Esophagus squamous epithelium (tissue), 4 donors: ENCODE measurements around the gene PLSCR2.

Source experiments
- POLR2A ChIP-seq, 4 donors: fragments of 450-650 bp; IDR thresholded peaks; one replicate each; pipeline ENCODE4 v1.6.1; 2017; ENCODE audit warnings: antibody characterized with exemption in 4 of 4, mild to moderate bottlenecking in 4 of 4, moderate library complexity in 3 of 4
- TF ChIP-seq, protein P1 (sequence below), 6 experiments: fragments of 450-650 bp in 4 of 6; fragments of 200-600 bp in 2 of 6; sonication (generic) in 2 of 6; IDR thresholded peaks; one replicate each; pipeline ENCODE4 v1.5.1; 2016 to 2019; ENCODE audit warnings: antibody characterized with exemption in 6 of 6, mild to moderate bottlenecking in 4 of 6, moderate library complexity in 4 of 6

GRCh38 chr3:146517684-146518435 is 48.5 kb upstream of the PLSCR2 start:
- TF ChIP-seq POLR2A (IDR thresholded peaks at IDR 0.05) = no peak
- TF ChIP-seq, protein P1, sequence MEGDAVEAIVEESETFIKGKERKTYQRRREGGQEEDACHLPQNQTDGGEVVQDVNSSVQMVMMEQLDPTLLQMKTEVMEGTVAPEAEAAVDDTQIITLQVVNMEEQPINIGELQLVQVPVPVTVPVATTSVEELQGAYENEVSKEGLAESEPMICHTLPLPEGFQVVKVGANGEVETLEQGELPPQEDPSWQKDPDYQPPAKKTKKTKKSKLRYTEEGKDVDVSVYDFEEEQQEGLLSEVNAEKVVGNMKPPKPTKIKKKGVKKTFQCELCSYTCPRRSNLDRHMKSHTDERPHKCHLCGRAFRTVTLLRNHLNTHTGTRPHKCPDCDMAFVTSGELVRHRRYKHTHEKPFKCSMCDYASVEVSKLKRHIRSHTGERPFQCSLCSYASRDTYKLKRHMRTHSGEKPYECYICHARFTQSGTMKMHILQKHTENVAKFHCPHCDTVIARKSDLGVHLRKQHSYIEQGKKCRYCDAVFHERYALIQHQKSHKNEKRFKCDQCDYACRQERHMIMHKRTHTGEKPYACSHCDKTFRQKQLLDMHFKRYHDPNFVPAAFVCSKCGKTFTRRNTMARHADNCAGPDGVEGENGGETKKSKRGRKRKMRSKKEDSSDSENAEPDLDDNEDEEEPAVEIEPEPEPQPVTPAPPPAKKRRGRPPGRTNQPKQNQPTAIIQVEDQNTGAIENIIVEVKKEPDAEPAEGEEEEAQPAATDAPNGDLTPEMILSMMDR (IDR thresholded peaks at IDR 0.05) = no peak
